Panc1 (cell line): ENCODE results near the gene CDK5RAP3. TPM values are rescaled to one million over a fixed set of nuclear protein-coding genes. Genes with fewer than 3 reads are reported as not detected.
"Not testable (repeated sequence)": the region's sequence is repeated elsewhere in the genome, so short reads cannot be mapped to it uniquely, and the experiment has no call there.

Experiments
- ATAC-seq: fragments of 200-7000 bp; cut with Tn5 transposase; 2 replicates; pipeline ENCODE4 v1.9.1; 2020; ENCODE audit warnings: mild to moderate bottlenecking, moderate library complexity
- BruUV-seq: library from RNA; stranded (reverse); fragments of 400-500 nt; replicated peaks from 2 replicates; lab custom pipeline; 2021; lab: Mats Ljungman, UMichigan
- CTCF ChIA-PET: fragments of 300-600 bp; sonication (Branson Sonifier 250); formaldehyde crosslinking; loops from one replicate; lab custom pipeline; 2022; ENCODE audit warnings: antibody characterized with exemption; lab: Charles Lee
- POLR2A ChIA-PET: fragments of 300-600 bp; sonication (Branson Sonifier 250); formaldehyde crosslinking; loops from one replicate; lab custom pipeline; 2022; ENCODE audit warnings: antibody characterized with exemption; lab: Charles Lee
- DNase-seq: peaks from one replicate; pipeline ENCODE4 v3.0.0-alpha.2; 2010; ENCODE audit warnings: low read depth, low spot score
- H3K27ac ChIP-seq: 2 replicates; pipeline ENCODE4 v1.5.1; 2011; ENCODE audit warnings: mild to moderate bottlenecking, low read length, inconsistent platforms
- H3K27me3 ChIP-seq: fragments of 200-500 bp; sonication (Bioruptor generic); 2 replicates; pipeline ENCODE4 v1.6.0; 2014; ENCODE audit warnings: low read length, inconsistent platforms; ENCODE audit not compliant: control insufficient read depth, insufficient read depth
- H3K36me3 ChIP-seq: fragments of 200-500 bp; sonication (Bioruptor generic); 2 replicates; pipeline ENCODE4 v1.5.1; 2014; ENCODE audit warnings: inconsistent platforms, mild to moderate bottlenecking, low read length, moderate library complexity; ENCODE audit not compliant: control insufficient read depth, insufficient read depth
- H3K4me1 ChIP-seq: 2 replicates; pipeline ENCODE4 v1.5.1; 2011; ENCODE audit warnings: inconsistent platforms, mild to moderate bottlenecking, low read length, moderate library complexity; ENCODE audit not compliant: control insufficient read depth, insufficient read depth
- H3K4me3 ChIP-seq, 2 experiments: 2 replicates each; pipeline ENCODE4 v1.5.1; 2011 to 2012; ENCODE audit warnings: low read depth in 2 of 2, low read length in 2 of 2, mild to moderate bottlenecking in 2 of 2, inconsistent platforms in 1 of 2, moderate library complexity in 1 of 2
- H3K9me3 ChIP-seq: fragments of 200-500 bp; sonication (Bioruptor generic); 2 replicates; pipeline ENCODE4 v1.5.1; 2014; ENCODE audit warnings: low read depth, mild to moderate bottlenecking, inconsistent platforms, low read length, moderate library complexity; ENCODE audit not compliant: control insufficient read depth, insufficient read depth
- CTCF ChIP-seq: fragments of 450-650 bp; IDR thresholded peaks from 2 replicates; pipeline ENCODE4 v1.5.1; 2017; ENCODE audit warnings: mild to moderate bottlenecking
- POLR2AphosphoS5 ChIP-seq: IDR thresholded peaks from 2 replicates; pipeline ENCODE4 v1.6.1; 2012; ENCODE audit warnings: mild to moderate bottlenecking, low read depth, low read length, moderate library complexity
- REST ChIP-seq, 2 experiments: IDR thresholded peaks; 2 replicates each; pipeline ENCODE4 v1.6.1; 2011 to 2012; ENCODE audit warnings: low read depth in 2 of 2, control low read depth in 1 of 2, low read length in 1 of 2, mild to moderate bottlenecking in 1 of 2, moderate library complexity in 1 of 2; ENCODE audit not compliant: insufficient read depth in 1 of 2
- SIN3A ChIP-seq: IDR thresholded peaks from 2 replicates; pipeline ENCODE4 v1.6.1; 2012; ENCODE audit warnings: low read depth, mild to moderate bottlenecking, low read length, moderate library complexity, borderline replicate concordance; ENCODE audit not compliant: insufficient read depth
- TCF7L2 ChIP-seq: IDR thresholded peaks from 2 replicates; pipeline ENCODE4 v1.6.1; 2011; ENCODE audit warnings: mild to moderate bottlenecking, low read depth, low read length, inconsistent platforms
- in situ Hi-C: cut with HindIII; loops from 2 replicates; pipeline ENCODE4 v1.10.0; 2016; ENCODE audit warnings: low sequenced_read_pairs, low pct_unique_long_range_greater_than_20kb
- intact Hi-C: fragments of 100-400 bp; cut with micrococcal nuclease; formaldehyde crosslinking; loops from one replicate; pipeline ENCODE4 v1.10.0; 2022; ENCODE audit not compliant: unreplicated experiment
- total RNA-seq: library from RNA; stranded (reverse); gene quantifications from one replicate; pipeline ENCODE4 v1.2.1, GENCODE V29; 2021; ENCODE audit not compliant: unreplicated experiment

The CDK5RAP3 gene
- total RNA-seq, 1 experiment from 2014 or later = 193 TPM

GRCh38 chr17:48016112-48016511 is 45.2 kb downstream of the CDK5RAP3 start:
- no TSS peak for BruUV-seq
- ChIA-PET POLR2A (interaction anchor here (0.7 kb wide), 2 partner anchors 66 to 70 kb away, joined by 8 to 9 read pairs; no protein-coding TSS in a partner anchor), CTCF (interaction anchor here (0.6 to 2.8 kb wide), 2 partner anchors 37 to 161 kb away, joined by 4 to 21 read pairs; no protein-coding TSS in a partner anchor)
- ATAC-seq (peak; percentile 47), DNase-seq (no peak)
- no peak overlapping the region for H3K27ac ChIP-seq
- H3K27me3 ChIP-seq = no peaks in the 10 kb centered on the region
- intact Hi-C loops (loop anchor here (5.0 kb wide), 1 partner anchor 174 kb away; the partner anchor contains the start of gene SCRN2), in situ Hi-C loops (no loop called here)
- H3K36me3 ChIP-seq = no peaks in the 10 kb centered on the region
- TF ChIP-seq POLR2AphosphoS5 (no peak), CTCF (no peak), TCF7L2 (no peak), REST (IDR thresholded peaks at IDR 0.05; ENCODE audit: insufficient read depth in 1 of 2, low read depth in 2 of 2, low read length in 1 of 2) (no peak), SIN3A (no peak)
- H3K4me1 ChIP-seq = peaks cover 13% of the 10 kb centered on the region; the same call in 1 of the 2 replicates
- H3K9me3 ChIP-seq = no peaks in the 10 kb centered on the region
- no peak overlapping the region for H3K4me3 ChIP-seq

- intact Hi-C loops = loop anchor here (1.0 to 5.0 kb wide), 3 partner anchors 39 to 175 kb away; partner anchors contain the start of gene SCRN2
- BruUV-seq, in situ Hi-C loops, H3K4me3 ChIP-seq, ATAC-seq, H3K27me3 ChIP-seq, H3K36me3 ChIP-seq, H3K9me3 ChIP-seq, DNase-seq: not testable (repeated sequence)
- Histone ChIP-seq H3K27ac (0 out of 2 replicates have a peak overlapping the region, but pooled peaks have one; percentile 29), H3K4me1 (peaks cover 14% of the 10 kb centered on the region)
- ChIA-PET CTCF (interaction anchor here (0.9 to 2.8 kb wide), 8 partner anchors 35 to 177 kb away, joined by 3 to 21 read pairs (median 7); partner anchors contain the start of gene CDK5RAP3), POLR2A (interaction anchor here (0.5 kb wide), 1 partner anchor 115 kb away, joined by 3 read pairs; no protein-coding TSS in a partner anchor)
Measured at GRCh38 chr17:48017817-48018158, 46.9 kb downstream of the CDK5RAP3 start.

GRCh38 chr17:48021934-48022333 is 51.0 kb downstream of the CDK5RAP3 start:
- ATAC-seq = no peak
- BruUV-seq = no TSS peak
- no peak for DNase-seq
- ChIA-PET CTCF (interaction anchor here (0.9 to 1.2 kb wide), 2 partner anchors 11 to 75 kb away, joined by 4 to 5 read pairs; no protein-coding TSS in a partner anchor), POLR2A (interaction anchor here (0.7 kb wide), 1 partner anchor 126 kb away, joined by 4 read pairs; no protein-coding TSS in a partner anchor)
- intact Hi-C loops (loop anchor here (10.0 kb wide), 1 partner anchor 593 kb away; the partner anchor contains the start of genes HOXB7 and HOXB8), in situ Hi-C loops (no loop called here)
- Histone ChIP-seq H3K36me3 (no peaks in the 10 kb centered on the region), H3K27me3 (no peaks in the 10 kb centered on the region), H3K4me3 (no peak overlapping the region), H3K27ac (no peak overlapping the region), H3K4me1 (peaks cover 27% of the 10 kb centered on the region), H3K9me3 (no peaks in the 10 kb centered on the region)
- TF ChIP-seq SIN3A = no peak
- TF ChIP-seq TCF7L2 = no peak
- TF ChIP-seq POLR2AphosphoS5 = no peak
- TF ChIP-seq CTCF = no peak
- TF ChIP-seq REST (IDR thresholded peaks at IDR 0.05; ENCODE audit: insufficient read depth in 1 of 2, low read depth in 2 of 2, low read length in 1 of 2) = no peak
